Stimulated activated CD4-positive, alpha-beta T cell treated with anti-CD3 and anti-CD28 coated beads, Interleukin-1b, Interleukin-23, amount 100 ng/mL, for 4 hours (primary cell): Measurements from ENCODE around the gene EGR2.
A peak's percentile ranks its signal among the peaks of the same experiment; 100 is the strongest.

Experiments
- DNase-seq, 2 donors: peaks; one replicate each; pipeline ENCODE4 v3.0.0-alpha.2; 2020; ENCODE audit warnings: low read depth in 2 of 2

Gene EGR2

DNA sequence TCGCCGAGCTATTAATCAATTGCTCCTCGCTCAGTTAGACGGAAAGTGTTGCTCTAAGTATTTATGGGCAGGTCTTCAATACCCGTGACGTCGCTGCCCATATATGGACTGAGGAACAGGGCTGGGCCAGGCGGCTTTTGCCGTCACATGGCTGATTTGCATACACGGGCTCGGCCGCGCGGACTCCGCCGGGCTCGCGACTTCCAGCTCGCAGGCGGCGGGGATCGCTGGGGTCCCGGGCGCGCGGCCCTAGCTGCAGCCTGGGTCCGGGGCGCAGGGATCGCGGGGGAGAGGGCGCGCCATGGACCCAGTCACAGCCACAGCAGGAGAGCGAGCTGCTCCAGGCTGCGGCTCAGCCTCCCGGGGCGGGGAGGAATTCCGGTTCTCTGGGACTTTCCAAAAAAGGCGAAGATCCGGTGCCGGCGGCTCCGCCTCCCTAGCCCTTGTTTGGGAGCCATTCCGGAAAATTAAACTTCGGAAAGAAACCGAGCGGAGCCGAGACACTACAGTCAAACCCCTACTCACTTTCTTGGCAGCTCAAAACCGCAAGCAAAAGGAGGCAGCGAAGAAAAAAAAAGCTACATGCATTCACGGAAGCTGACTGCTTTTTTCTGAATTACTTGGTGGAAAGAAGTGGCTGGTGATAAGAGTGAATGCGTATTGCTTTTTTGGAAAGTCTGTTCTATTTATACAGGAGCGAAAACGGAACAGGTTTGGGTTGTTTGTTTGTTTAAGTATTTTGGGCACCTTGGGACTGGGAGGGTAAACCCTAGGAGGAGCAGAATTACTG lies at the start of gene EGR2:
Gene EGR2, minus strand, starts transcription at position 36 of the 790 bp plus-strand sequence. CDS start 337 bp downstream, outside the sequence.
- peak; percentile 88 to 92 for DNase-seq

- DNase-seq: no peak
These were observed 46.3 kb upstream of the EGR2 start for GRCh38 chr10:62862447-62862846.

GRCh38 chr10:62861507-62861906 lies 45.3 kb upstream of the EGR2 start:
- no peak for DNase-seq

DNA sequence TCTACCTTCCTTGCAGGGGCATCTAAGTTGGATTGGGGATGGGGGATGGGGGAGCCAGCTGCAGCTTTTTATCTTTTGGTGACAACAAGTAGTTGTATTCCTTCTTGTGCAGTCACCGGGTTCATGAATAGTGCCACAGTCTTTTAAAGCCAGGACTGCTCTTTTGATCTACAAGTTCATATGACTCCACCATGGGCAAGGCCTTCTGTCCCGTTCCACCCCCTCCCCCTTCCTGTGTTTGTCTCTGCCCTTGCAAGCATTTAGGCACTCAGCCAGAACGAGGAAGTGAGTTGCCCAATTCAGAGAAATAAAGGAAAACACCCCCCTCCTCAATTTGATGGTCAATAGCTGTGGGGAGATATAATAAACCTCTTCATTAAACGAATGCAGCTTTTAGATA lies 44.8 kb upstream of the EGR2 start:
- DNase-seq: no peak

GRCh38 chr10:62858364-62858763 lies 42.2 kb upstream of the EGR2 start:
- no peak for DNase-seq

DNA sequence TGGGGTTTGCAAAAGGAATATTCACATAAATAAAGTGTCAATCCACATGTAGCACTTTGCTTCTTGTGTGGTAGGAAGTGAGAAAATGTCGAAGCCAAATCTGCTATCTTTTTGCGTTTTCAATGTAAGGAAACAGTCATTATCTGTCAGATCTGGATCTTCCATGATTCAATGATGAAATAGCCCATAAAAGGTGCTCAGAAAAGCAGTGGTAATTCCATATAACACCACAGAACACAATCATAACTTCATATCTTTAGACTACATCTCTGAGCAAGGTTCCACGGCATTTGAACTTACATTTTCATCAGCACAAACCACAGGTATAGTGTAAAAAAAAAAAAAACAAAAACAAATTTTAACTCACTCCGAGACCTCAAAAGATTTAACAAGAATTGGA lies 39.9 kb upstream of the EGR2 start:
- DNase-seq: no peak

DNA sequence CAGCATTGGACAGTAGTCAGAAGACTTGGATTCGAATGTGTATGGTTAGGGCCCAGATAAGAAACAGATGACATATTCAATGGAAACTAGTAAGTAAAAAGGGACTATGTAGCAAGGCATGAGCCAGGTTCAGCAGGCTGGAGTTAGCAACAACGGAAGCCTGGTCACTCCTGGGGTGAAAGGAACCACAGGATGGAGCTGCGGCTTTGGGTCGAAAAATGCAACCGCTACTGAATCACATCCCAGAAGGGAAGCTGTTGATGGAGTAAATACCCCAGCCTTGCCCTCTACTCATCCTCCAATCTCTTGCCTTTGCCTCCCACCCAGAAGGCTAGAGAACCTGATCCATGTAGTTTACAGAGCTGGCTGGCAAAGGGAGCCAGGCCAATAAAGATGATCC lies 37.5 kb upstream of the EGR2 start:
- no peak for DNase-seq

- DNase-seq: no peak
These were observed 37.0 kb upstream of the EGR2 start for GRCh38 chr10:62852961-62853702.

DNA sequence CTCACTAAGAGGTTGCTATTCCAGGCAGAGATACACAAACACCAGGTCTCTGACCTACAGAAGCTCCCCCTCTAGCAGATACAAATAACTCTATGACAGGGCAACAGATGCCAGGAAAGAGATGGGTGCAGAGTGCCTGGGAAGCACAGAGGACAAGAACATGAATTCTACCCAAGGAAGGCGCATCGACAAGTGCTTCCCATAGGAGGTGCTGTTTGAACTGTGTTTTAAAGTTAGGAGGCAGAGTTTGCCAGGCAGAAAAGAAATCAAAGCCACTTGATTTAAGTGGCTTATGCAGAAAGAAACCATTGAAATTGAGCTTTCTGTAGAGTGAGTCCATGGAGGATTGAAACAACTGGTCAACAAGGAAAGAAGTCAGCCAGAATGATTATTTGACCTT lies 35.3 kb upstream of the EGR2 start:
- DNase-seq: no peak

DNA sequence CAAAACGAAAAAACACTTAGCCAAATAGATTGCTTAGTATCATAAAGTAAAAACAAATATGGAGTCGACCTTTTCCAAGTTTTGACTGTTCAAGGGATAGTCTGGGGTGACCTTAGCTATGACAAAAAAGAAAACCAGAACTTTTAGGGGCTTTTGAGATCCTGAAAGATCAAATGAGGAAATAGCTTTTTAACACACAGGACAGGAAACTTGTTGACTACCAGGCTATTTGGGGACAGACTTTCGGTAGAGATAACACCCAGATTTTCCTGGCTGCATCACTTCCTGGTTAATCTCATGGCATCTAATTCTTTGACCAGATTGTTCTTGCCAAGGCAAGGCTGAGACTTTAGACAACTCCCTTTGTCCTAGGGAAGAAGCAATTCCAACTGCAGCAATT lies 34.5 kb upstream of the EGR2 start:
- DNase-seq: no peak

- DNase-seq: no peak
These were observed 31.3 kb upstream of the EGR2 start for GRCh38 chr10:62847433-62847832.

GRCh38 chr10:62844280-62845011 lies 28.3 kb upstream of the EGR2 start:
- DNase-seq: no peak

- DNase-seq: no peak
These were observed 27.4 kb upstream of the EGR2 start for GRCh38 chr10:62843600-62843999.

GRCh38 chr10:62842983-62843382 lies 26.8 kb upstream of the EGR2 start:
- no peak for DNase-seq

DNA sequence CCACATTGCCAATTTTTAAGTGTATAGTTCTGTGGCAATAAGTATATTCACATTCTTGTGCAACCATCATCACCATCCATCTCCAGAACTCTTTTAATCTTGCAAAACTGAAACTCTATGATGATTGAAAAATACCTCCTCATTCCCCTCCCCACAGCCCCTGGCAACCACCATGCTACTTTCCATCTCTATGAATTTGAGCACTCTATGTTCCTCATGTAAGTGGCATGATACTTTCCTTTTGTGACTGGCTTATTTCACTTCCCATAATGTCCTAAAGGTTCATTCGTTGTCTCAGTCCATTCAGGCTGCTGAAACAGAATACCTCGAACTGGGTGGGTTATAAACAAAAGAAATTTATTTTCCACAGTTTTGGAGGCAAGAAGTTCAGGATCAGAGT lies 23.4 kb upstream of the EGR2 start:
- no peak for DNase-seq

- no peak for DNase-seq
These were observed 15.2 kb upstream of the EGR2 start for GRCh38 chr10:62831346-62831745.

- no peak for DNase-seq
These were observed 14.5 kb upstream of the EGR2 start for GRCh38 chr10:62830679-62831078.

GRCh38 chr10:62829622-62830021 lies 13.5 kb upstream of the EGR2 start:
- no peak for DNase-seq

DNA sequence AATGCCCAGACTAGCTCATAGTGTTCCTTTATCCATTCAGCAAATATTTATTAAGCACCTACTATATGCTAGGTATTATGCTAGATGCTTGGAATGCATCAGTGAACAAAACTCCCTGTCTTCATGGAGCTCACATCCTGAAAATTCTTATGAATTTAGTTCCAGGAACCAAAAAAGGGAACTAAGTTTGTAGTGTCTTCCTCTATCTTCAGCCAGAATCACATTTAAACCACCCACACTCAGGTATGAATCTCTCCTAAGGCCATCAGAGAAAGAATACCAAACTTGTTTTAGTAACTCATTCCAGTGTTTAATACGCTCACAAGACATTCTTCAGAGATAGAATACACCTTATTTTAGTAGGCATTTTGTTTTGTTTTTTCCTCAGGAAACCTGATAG lies 10.1 kb upstream of the EGR2 start:
- DNase-seq: no peak

DNA sequence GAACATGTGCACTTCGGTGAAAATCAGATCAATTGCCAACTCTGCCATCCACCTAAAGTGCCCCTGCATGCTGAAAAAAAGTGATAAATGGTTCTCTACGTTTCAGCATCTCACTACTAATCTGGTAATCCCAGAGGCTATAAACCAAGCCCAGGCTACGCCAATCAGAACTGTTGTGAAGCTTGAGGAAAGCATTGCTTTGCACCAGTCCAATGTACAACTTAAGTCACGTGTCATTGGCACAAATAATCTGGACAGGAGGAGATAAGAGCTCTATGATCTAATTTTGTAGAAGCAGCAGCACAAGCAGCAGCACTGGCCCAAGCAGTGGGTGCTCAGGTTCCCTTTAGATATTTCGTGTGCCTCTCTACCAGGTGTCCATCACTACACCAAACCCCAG lies 4.4 kb upstream of the EGR2 start:
- no peak for DNase-seq

DNA sequence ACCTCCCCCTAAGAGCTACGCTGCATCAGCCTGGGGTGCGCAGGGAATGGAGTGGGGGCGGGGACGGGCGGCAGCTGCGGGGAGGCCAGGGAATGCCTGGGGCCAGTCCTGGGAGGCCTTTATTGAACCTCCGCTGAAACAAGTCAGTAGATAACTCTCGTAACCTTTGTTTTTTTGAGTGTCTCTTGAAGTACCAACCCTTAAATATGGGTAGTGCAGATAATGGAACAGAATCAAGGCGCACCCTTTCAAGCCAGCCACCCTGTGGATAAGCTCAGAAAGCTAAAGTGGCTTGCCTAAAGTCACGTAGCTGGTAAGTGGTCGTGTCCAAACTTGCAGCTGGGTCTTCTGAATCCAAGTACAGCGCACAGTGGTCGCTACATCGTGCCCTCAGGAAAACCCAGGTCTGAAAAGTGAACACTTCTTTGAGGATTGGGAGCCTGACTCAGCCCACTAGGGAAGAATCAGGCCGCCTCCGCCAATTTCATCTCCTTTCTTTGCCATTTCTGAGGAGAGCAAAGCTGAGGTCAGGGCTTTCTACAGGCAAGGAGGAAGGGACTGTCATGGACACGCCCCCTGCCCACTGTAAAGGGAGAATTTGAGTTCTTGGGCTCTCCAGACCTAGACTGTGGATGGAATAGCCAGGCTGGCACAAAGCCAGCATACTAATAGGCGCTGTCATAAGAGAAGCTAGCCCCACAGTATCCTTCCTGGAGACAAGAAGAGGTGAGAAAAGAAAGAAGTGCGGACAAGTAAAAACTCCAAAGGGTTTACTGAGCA lies 3.2 kb upstream of the EGR2 start:
- no peak for DNase-seq
